GM23248 (cell line): ENCODE data around the gene MYL6B. TPM values are rescaled to one million over a fixed set of nuclear protein-coding genes. Genes with fewer than 3 reads are reported as not detected.

Experiments used
- DNase-seq: peaks from one replicate; pipeline ENCODE4 v3.0.0-alpha.2; 2015
- H2AFZ ChIP-seq: fragments of 200-600 bp; sonication (generic); 2 replicates; pipeline ENCODE4 v1.6.1; 2016; ENCODE audit warnings: antibody characterized with exemption
- H3F3A ChIP-seq: fragments of 200-600 bp; sonication (generic); 2 replicates; pipeline ENCODE4 v1.6.1; 2016; ENCODE audit warnings: mild to moderate bottlenecking, antibody characterized with exemption, mixed run types; ENCODE audit not compliant: insufficient read depth
- H3K27ac ChIP-seq: fragments of 200-600 bp; sonication (generic); 2 replicates; pipeline ENCODE4 v1.5.1; 2016; ENCODE audit warnings: mild to moderate bottlenecking
- H3K27me3 ChIP-seq: fragments of 200-600 bp; sonication (generic); replicated peaks from 2 replicates; pipeline ENCODE4 v1.6.1; 2016; ENCODE audit warnings: mild to moderate bottlenecking; ENCODE audit not compliant: insufficient read depth
- H3K36me3 ChIP-seq: fragments of 200-600 bp; sonication (generic); 2 replicates; pipeline ENCODE4 v1.6.1; 2016; ENCODE audit warnings: low read depth, mild to moderate bottlenecking
- H3K4me1 ChIP-seq: fragments of 200-600 bp; sonication (generic); 2 replicates; pipeline ENCODE4 v1.6.1; 2016; ENCODE audit warnings: mild to moderate bottlenecking; ENCODE audit not compliant: insufficient read depth
- H3K4me2 ChIP-seq: fragments of 200-600 bp; sonication (generic); one replicate; pipeline ENCODE4 v1.6.1; 2016; ENCODE audit warnings: mild to moderate bottlenecking; ENCODE audit not compliant: unreplicated experiment
- H3K4me3 ChIP-seq: fragments of 200-600 bp; sonication (generic); 2 replicates; pipeline ENCODE4 v1.5.1; 2016; ENCODE audit warnings: mild to moderate bottlenecking
- H3K79me2 ChIP-seq: fragments of 200-600 bp; sonication (generic); 2 replicates; pipeline ENCODE4 v1.6.1; 2016; ENCODE audit warnings: mild to moderate bottlenecking; ENCODE audit not compliant: insufficient read depth
- H3K9ac ChIP-seq: fragments of 200-600 bp; sonication (generic); 2 replicates; pipeline ENCODE4 v1.6.1; 2016; ENCODE audit warnings: mild to moderate bottlenecking
- H3K9me2 ChIP-seq: fragments of 200-600 bp; sonication (generic); 2 replicates; pipeline ENCODE4 v1.6.1; 2016; ENCODE audit warnings: mixed run types, mild to moderate bottlenecking, moderate library complexity; ENCODE audit not compliant: insufficient read depth
- H3K9me3 ChIP-seq: fragments of 200-600 bp; sonication (generic); one replicate; pipeline ENCODE4 v1.6.1; 2017; ENCODE audit warnings: low read depth
- H4K20me1 ChIP-seq: fragments of 200-600 bp; sonication (generic); 2 replicates; pipeline ENCODE4 v1.6.0; 2016; ENCODE audit not compliant: insufficient read depth
- EZH2 ChIP-seq: fragments of 200-600 bp; sonication (generic); IDR thresholded peaks from 2 replicates; pipeline ENCODE4 v1.6.1; 2018; ENCODE audit warnings: antibody characterized with exemption, mild to moderate bottlenecking; ENCODE audit not compliant: insufficient read depth, poor library complexity, severe bottlenecking
- EZH2phosphoT487 ChIP-seq: fragments of 200-600 bp; sonication (generic); IDR thresholded peaks from 2 replicates; pipeline ENCODE4 v1.6.1; 2018; ENCODE audit warnings: antibody characterized with exemption, moderate library complexity, mild to moderate bottlenecking, low read depth; ENCODE audit not compliant: insufficient read depth
- WGBS, 2 experiments: methylation state at CpG; one replicate each; pipeline ENCODE4 v1.1.6; 2015 to 2017; ENCODE audit warnings: low lambda C conversion rate in 2 of 2, low coverage in 1 of 2; ENCODE audit errors: missing lambda C conversion rate in 2 of 2; 5-methylcytosine and 5-hydroxymethylcytosine counted together
- in situ Hi-C: fragments of 300-500 bp; cut with MboI; formaldehyde crosslinking; loops from 2 replicates; pipeline ENCODE4 v1.15.0; 2020
- polyA plus RNA-seq: library from polyadenylated mRNA; unstranded; fragments of >200 nt; fragmentation: Nextera tagmentation; extraction: Ambion mirVana; gene quantifications from 2 replicates; pipeline ENCODE4 v1.2.1, GENCODE V29; 2016
- total RNA-seq: library from RNA; depleted of rRNA; stranded (reverse); fragments of >200 nt; shearing (Covaris generic); gene quantifications from 2 replicates; pipeline ENCODE4 v1.2.3, GENCODE V29; 2014

MYL6B gene
- total and polyA plus RNA-seq, 2 experiments from 2014 or later, result 53.2 to 72.8 TPM

- Histone ChIP-seq H3K4me1 (peaks cover 10% of the 10 kb centered on the region; the same call in 1 of the 2 replicates), H3K4me2 (no peak overlapping the region), H3K79me2 (no peaks in the 10 kb centered on the region), H4K20me1 (no peaks in the 10 kb centered on the region), H3K9me2 (no peaks in the 10 kb centered on the region), H3K9me3 (no peaks in the 10 kb centered on the region), H3K4me3 (no peak overlapping the region), H2AFZ (no peak overlapping the region), H3K36me3 (peaks cover 15% of the 10 kb centered on the region; the same call in 1 of the 2 replicates), H3F3A (peaks cover 22% of the 10 kb centered on the region), H3K27me3 (no peaks in the 10 kb centered on the region), H3K9ac (no peak overlapping the region), H3K27ac (no peak overlapping the region)
- TF ChIP-seq EZH2phosphoT487, result no peak
- TF ChIP-seq EZH2, result no peak
- DNase-seq, result no peak
- WGBS, 2 experiments, result 67 to 76% methylated on average over 12 to 13 of the region's 13 CpGs
- in situ Hi-C loops, result no loop called here
These were observed 5.6 kb upstream of the MYL6B start for GRCh38 chr12:56146492-56147460.

GRCh38 chr12:56150563-56150962 is 1.8 kb upstream of the MYL6B start:
- Histone ChIP-seq H2AFZ (no peak overlapping the region), H4K20me1 (no peaks in the 10 kb centered on the region), H3K36me3 (no peaks in the 10 kb centered on the region), H3K27ac (no peak overlapping the region), H3K79me2 (peaks cover 11% of the 10 kb centered on the region), H3K27me3 (no peaks in the 10 kb centered on the region), H3K9me2 (no peaks in the 10 kb centered on the region), H3K9ac (no peak overlapping the region), H3K4me2 (no peak overlapping the region), H3K9me3 (no peaks in the 10 kb centered on the region), H3K4me3 (no peak overlapping the region), H3K4me1 (peaks cover 16% of the 10 kb centered on the region), H3F3A (peaks cover 15% of the 10 kb centered on the region)
- no peak for TF ChIP-seq EZH2phosphoT487
- TF ChIP-seq EZH2, result no peak
- DNase-seq, result peak; percentile 64
- 65 to 67% methylated on average over 3 of the region's 3 CpGs for WGBS, 2 experiments
- in situ Hi-C loops, result no loop called here

GRCh38 chr12:56151672-56152131 is 685 bp upstream of the MYL6B start:
- H3K4me2 ChIP-seq, result peak overlapping the region; percentile 87
- in situ Hi-C loops, result no loop called here
- H3F3A ChIP-seq, result peaks cover 13% of the 10 kb centered on the region
- TF ChIP-seq EZH2 (no peak), EZH2phosphoT487 (no peak)
- WGBS, 2 experiments, result 7 to 11% methylated on average over 12 of the region's 12 CpGs
- no peaks in the 10 kb centered on the region for H3K9me2 ChIP-seq
- H2AFZ ChIP-seq, result peak overlapping the region; percentile 92
- no peaks in the 10 kb centered on the region for H3K9me3 ChIP-seq
- peak overlapping the region; percentile 81 for H3K27ac ChIP-seq
- peak overlapping the region; percentile 82 for H3K9ac ChIP-seq
- peak; percentile 64 for DNase-seq
- no peaks in the 10 kb centered on the region for H3K36me3 ChIP-seq
- H4K20me1 ChIP-seq, result no peaks in the 10 kb centered on the region
- H3K79me2 ChIP-seq, result peaks cover 20% of the 10 kb centered on the region
- H3K27me3 ChIP-seq, result no peaks in the 10 kb centered on the region
- peaks cover 16% of the 10 kb centered on the region for H3K4me1 ChIP-seq
- H3K4me3 ChIP-seq, result peak overlapping the region; percentile 78

- peak overlapping the region; percentile 78 for H3K4me3 ChIP-seq
- 1 to 3% methylated on average over 8 of the region's 8 CpGs for WGBS, 2 experiments
- no peaks in the 10 kb centered on the region for H3K27me3 ChIP-seq
- peak overlapping the region; percentile 82 for H3K9ac ChIP-seq
- DNase-seq, result peak; percentile 30
- peaks cover 17% of the 10 kb centered on the region; the same call in 1 of the 2 replicates for H3F3A ChIP-seq
- H2AFZ ChIP-seq, result peak overlapping the region; percentile 92
- in situ Hi-C loops, result no loop called here
- 0 out of 2 replicates have a peak overlapping the region, but pooled peaks have one; percentile 81 for H3K27ac ChIP-seq
- H3K4me2 ChIP-seq, result peak overlapping the region; percentile 87
- H4K20me1 ChIP-seq, result no peaks in the 10 kb centered on the region
- H3K9me3 ChIP-seq, result no peaks in the 10 kb centered on the region
- peaks cover 20% of the 10 kb centered on the region for H3K79me2 ChIP-seq
- H3K9me2 ChIP-seq, result no peaks in the 10 kb centered on the region
- H3K4me1 ChIP-seq, result peaks cover 16% of the 10 kb centered on the region
- no peaks in the 10 kb centered on the region for H3K36me3 ChIP-seq
- TF ChIP-seq EZH2, result no peak
- TF ChIP-seq EZH2phosphoT487, result no peak
These were observed 630 bp downstream of the MYL6B start for GRCh38 chr12:56152756-56153677.
